ENCODE results near the gene CNTNAP2. TPM values are rescaled to one million over a fixed set of nuclear protein-coding genes. Genes with fewer than 3 reads are reported as not detected.

The CNTNAP2 gene
- total and polyA plus RNA-seq, 2 of the 13 experiments (the other 11 are each of a cell fraction or from before 2014, with no cell fraction given), result 0.40 to 0.42 TPM

GRCh38 chr7:147659036-147659995, 1542.7 kb downstream of the CNTNAP2 start:
- Histone ChIP-seq H3K79me2 (ENCODE audit: insufficient read depth, low read length) (no peaks in the 10 kb centered on the region), H3K36me3 (replicated peaks in 1 of 2; ENCODE audit: control insufficient read depth in 1 of 2, insufficient read depth in 2 of 2, low read length in 2 of 2) (no peaks in the 10 kb centered on the region), H3K4me3 (replicated peaks in 1 of 3; ENCODE audit: insufficient read depth in 1 of 3, low read depth in 2 of 3, low read length in 3 of 3) (no peak overlapping the region), H2AFZ (ENCODE audit: low read length) (no peak overlapping the region), H3K4me2 (ENCODE audit: low read depth, low read length) (no peak overlapping the region), H3K4me1 (ENCODE audit: insufficient read depth, low read length) (no peaks in the 10 kb centered on the region), H3K27ac (ENCODE audit: extremely low read length, insufficient read depth, low read length) (no peak overlapping the region), H3K9ac (ENCODE audit: insufficient read depth, low read depth, low read length) (no peak overlapping the region), H4K20me1 (ENCODE audit: insufficient read depth, low read length) (no peaks in the 10 kb centered on the region), H3K27me3 (ENCODE audit: control insufficient read depth in 1 of 2, insufficient read depth in 2 of 2, low read length in 2 of 2) (no peaks in the 10 kb centered on the region), H3K9me3 (ENCODE audit: low read length) (peaks cover 40% of the 10 kb centered on the region)
- DNase-seq (ENCODE audit: low spot score), result no peak
- ATAC-seq, result no peak
- no TSS peak for BruUV-seq (replicated peaks)
- 17% methylated on average over 4 of the region's 4 CpGs for WGBS (ENCODE audit: low lambda C conversion rate)
- no peak for FAIRE-seq
- intact Hi-C loops (cut with micrococcal nuclease; ENCODE audit: unreplicated experiment), result no loop called here
- CTCF ChIA-PET (ENCODE audit: low intra/inter-chr PET ratio, low total read pairs), result no interaction called here
- TF ChIP-seq SNAPC2 (CRISPR knock-in tag; IDR thresholded peaks at IDR 0.05) (no peak), ZNF597 (CRISPR knock-in tag; IDR thresholded peaks at IDR 0.05) (no peak), ZNF75D (CRISPR knock-in tag; IDR thresholded peaks at IDR 0.05; ENCODE audit: borderline replicate concordance) (no peak), SMYD3 (CRISPR knock-in tag; IDR thresholded peaks at IDR 0.05) (no peak), AKNA (CRISPR knock-in tag; IDR thresholded peaks at IDR 0.05; ENCODE audit: borderline replicate concordance) (no peak), ZNF350 (CRISPR knock-in tag; IDR thresholded peaks at IDR 0.05; ENCODE audit: borderline replicate concordance, low read depth) (no peak), ZNF20 (CRISPR knock-in tag; IDR thresholded peaks at IDR 0.05) (no peak), SMARCE1 (IDR thresholded peaks at IDR 0.05; ENCODE audit: borderline replicate concordance) (no peak), ZBTB46 (CRISPR knock-in tag; IDR thresholded peaks at IDR 0.05; ENCODE audit: borderline replicate concordance) (no peak), ZNF784 (CRISPR knock-in tag; IDR thresholded peaks at IDR 0.05; ENCODE audit: borderline replicate concordance) (no peak), BRCA1 (CRISPR knock-in tag; IDR thresholded peaks at IDR 0.05) (no peak)
- in situ Hi-C loops (cut with HindIII; ENCODE audit: extremely low pct_ligation_motif_present, low pct_unique_long_range_greater_than_20kb), result no loop called here
- POLR2A ChIA-PET, result no interaction called here
